ENCODE data around the gene CRACDL. TPM values are rescaled to one million over a fixed set of nuclear protein-coding genes. Genes with fewer than 3 reads are reported as not detected.

CRACDL gene
- polyA plus RNA-seq, 1 experiment = not detected

DNA sequence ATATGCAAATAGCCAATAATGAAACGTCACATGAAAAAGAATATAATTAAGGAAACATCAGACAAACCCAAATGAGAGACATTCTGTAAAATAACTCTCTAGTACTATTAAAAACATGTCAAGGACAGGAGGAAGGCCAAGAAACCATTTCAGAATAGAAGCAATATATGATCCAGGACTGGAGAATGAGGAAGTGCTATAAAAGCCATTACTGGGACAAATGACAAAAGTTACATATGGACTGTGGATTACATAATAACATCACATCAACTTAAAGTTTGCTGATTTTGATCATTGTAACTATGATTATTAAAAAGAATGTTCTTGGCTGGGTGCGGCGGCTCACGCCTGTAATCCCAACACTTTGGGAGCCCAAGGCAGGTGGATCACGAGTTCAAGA, 81.3 kb downstream of the CRACDL start:
- CTCF ChIA-PET = interaction anchor here (1.2 kb wide), 1 partner anchor 9 kb away, joined by 3 read pairs; no protein-coding TSS in a partner anchor
- Histone ChIP-seq H3K36me3 (ENCODE audit: control insufficient read depth, insufficient read depth, low read length) (no peaks in the 10 kb centered on the region), H3K4me3 (ENCODE audit: low read depth, low read length) (no peak overlapping the region), H3K27me3 (ENCODE audit: control insufficient read depth, insufficient read depth, low read length) (no peaks in the 10 kb centered on the region)
- TF ChIP-seq CTCF (IDR thresholded peaks at IDR 0.05; ENCODE audit: insufficient read depth, low read depth, low read length) = no peak
- POLR2A ChIA-PET = no interaction called here
- DNase-seq (ENCODE audit: low read depth) = no peak

DNA sequence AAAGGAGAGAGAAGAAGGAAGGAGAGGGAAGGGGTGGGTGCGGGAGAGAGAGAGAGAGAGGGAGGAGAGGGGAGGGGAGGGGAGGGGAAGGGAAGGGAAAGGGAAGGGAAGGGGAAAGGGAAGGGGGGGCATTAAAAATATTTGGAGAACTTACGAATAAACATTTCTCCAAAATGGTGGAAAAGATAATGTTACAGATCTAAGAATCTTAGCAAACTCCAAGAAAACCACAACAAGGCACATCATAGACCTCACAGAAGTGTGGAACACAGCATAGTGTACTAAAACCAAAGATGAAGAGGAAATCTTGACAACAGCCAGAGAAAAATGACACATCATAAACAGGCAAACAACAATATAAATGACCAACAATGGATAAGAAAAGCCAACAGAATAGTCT, 83.1 kb downstream of the CRACDL start:
- ChIA-PET POLR2A (no interaction called here), CTCF (no interaction called here)
- no peak for DNase-seq (ENCODE audit: low read depth)
- Histone ChIP-seq H3K4me3 (ENCODE audit: low read depth, low read length) (no peak overlapping the region), H3K36me3 (ENCODE audit: control insufficient read depth, insufficient read depth, low read length) (no peaks in the 10 kb centered on the region), H3K27me3 (ENCODE audit: control insufficient read depth, insufficient read depth, low read length) (no peaks in the 10 kb centered on the region)
- no peak for TF ChIP-seq CTCF (IDR thresholded peaks at IDR 0.05; ENCODE audit: insufficient read depth, low read depth, low read length)

DNA sequence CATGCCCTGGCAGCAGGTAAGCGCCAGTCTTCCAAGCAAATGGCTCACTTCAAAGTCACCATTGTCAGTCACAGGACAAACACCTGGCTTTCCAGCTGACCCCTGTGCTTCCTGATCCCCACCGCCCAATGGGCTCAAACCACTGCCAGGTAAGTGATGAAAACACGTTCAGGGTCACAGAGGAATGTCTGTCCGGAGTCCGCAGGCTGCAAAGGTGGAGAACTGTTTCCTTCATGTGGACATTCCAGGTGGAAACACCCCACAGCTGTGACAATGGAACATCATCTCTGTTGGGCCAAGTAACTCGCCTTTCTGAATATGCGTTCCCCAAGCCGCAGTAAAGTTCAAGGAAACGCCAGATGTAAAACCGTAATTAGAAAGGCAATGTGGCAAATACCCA, 86.0 kb downstream of the CRACDL start:
- ChIA-PET POLR2A (no interaction called here), CTCF (no interaction called here)
- Histone ChIP-seq H3K4me3 (ENCODE audit: low read depth, low read length) (no peak overlapping the region), H3K27me3 (ENCODE audit: control insufficient read depth, insufficient read depth, low read length) (no peaks in the 10 kb centered on the region), H3K36me3 (ENCODE audit: control insufficient read depth, insufficient read depth, low read length) (no peaks in the 10 kb centered on the region)
- TF ChIP-seq CTCF (IDR thresholded peaks at IDR 0.05; ENCODE audit: insufficient read depth, low read depth, low read length) = no peak
- DNase-seq (ENCODE audit: low read depth) = no peak

DNA sequence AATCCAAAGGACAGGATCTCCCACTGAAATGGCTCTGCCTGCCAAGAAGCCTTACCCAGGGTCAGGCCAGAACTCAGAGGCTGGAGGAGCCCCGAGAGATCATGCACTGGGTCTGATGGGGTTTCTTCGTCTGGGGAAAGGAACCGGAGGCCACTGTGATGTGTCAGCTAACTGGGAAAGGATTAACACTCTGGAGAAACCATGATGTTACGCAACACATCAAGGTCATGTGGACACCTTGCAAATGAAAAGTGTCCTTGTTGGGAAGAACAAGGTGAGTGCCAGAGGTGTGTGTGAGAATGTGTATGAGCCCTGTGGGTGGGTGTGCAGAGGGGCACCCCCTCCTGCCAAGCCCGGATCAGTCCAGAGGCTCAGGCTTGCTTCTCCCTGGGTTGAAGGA, 86.9 kb downstream of the CRACDL start:
- CTCF ChIA-PET = no interaction called here
- H3K4me3 ChIP-seq (ENCODE audit: low read depth, low read length) = no peak overlapping the region
- H3K27me3 ChIP-seq (ENCODE audit: control insufficient read depth, insufficient read depth, low read length) = no peaks in the 10 kb centered on the region
- H3K36me3 ChIP-seq (ENCODE audit: control insufficient read depth, insufficient read depth, low read length) = no peaks in the 10 kb centered on the region
- DNase-seq (ENCODE audit: low read depth) = no peak
- TF ChIP-seq CTCF (IDR thresholded peaks at IDR 0.05; ENCODE audit: insufficient read depth, low read depth, low read length) = no peak
- POLR2A ChIA-PET = no interaction called here

GRCh38 chr2:98847853-98848252, 88.2 kb downstream of the CRACDL start:
- ChIA-PET CTCF (no interaction called here), POLR2A (no interaction called here)
- Histone ChIP-seq H3K27me3 (ENCODE audit: control insufficient read depth, insufficient read depth, low read length) (no peaks in the 10 kb centered on the region), H3K4me3 (ENCODE audit: low read depth, low read length) (no peak overlapping the region), H3K36me3 (ENCODE audit: control insufficient read depth, insufficient read depth, low read length) (no peaks in the 10 kb centered on the region)
- no peak for DNase-seq (ENCODE audit: low read depth)
- no peak for TF ChIP-seq CTCF (IDR thresholded peaks at IDR 0.05; ENCODE audit: insufficient read depth, low read depth, low read length)

Measured in BJ (cell line).